Tibial artery (tissue), 4 donors: ENCODE data around the gene SLC1A7.

Source experiments
- DNase-seq, 2 donors: peaks; one replicate each; pipeline ENCODE4 v3.0.0-alpha.2; 2019
- H3K27ac ChIP-seq, 2 donors: fragments of 200-600 bp; sonication (generic) in 1 of 2; 1 replicate in 1 of 2; 2 replicates in 1 of 2; pipeline ENCODE4 v1.5.1; 2018 to 2019; ENCODE audit warnings: mild to moderate bottlenecking in 1 of 2
- H3K27me3 ChIP-seq, 2 donors: fragments of 200-600 bp; sonication (generic) in 1 of 2; one replicate each; pipeline versions ENCODE4 v1.5.1 to v1.6.0; 2016 to 2019
- H3K36me3 ChIP-seq, 3 donors: fragments of 200-600 bp; sonication (generic) in 2 of 3; one replicate each; pipeline ENCODE4 v1.5.1; 2016 to 2019; ENCODE audit warnings: mild to moderate bottlenecking in 2 of 3
- H3K4me1 ChIP-seq, 4 donors: fragments of 200-600 bp; sonication (generic) in 2 of 4; 1 replicate in 3 of 4; 2 replicates in 1 of 4; pipeline ENCODE4 v1.5.1; 2016 to 2019
- H3K4me3 ChIP-seq, 2 donors: fragments of 200-600 bp; sonication (generic) in 1 of 2; 1 replicate in 1 of 2; 2 replicates in 1 of 2; pipeline ENCODE4 v1.5.1; 2018 to 2019; ENCODE audit warnings: mild to moderate bottlenecking in 2 of 2
- H3K9me3 ChIP-seq, 3 donors: fragments of 200-600 bp; sonication (generic) in 1 of 3; one replicate each; pipeline ENCODE4 v1.5.1; 2016 to 2019
- intact Hi-C: fragments of 100-400 bp; cut with DNase I; formaldehyde crosslinking; loops from one replicate; pipeline ENCODE4 v1.15.0; 2023; ENCODE audit warnings: low total_unique reads
- TF ChIP-seq, protein P1 (sequence below), 2 experiments: fragments of 200-600 bp in 1 of 2; fragments of 450-650 bp in 1 of 2; IDR thresholded peaks; one replicate each; pipeline ENCODE4 v1.5.1; 2017 to 2019; ENCODE audit warnings: antibody characterized with exemption in 2 of 2, mild to moderate bottlenecking in 1 of 2, moderate library complexity in 1 of 2

The SLC1A7 gene

DNA sequence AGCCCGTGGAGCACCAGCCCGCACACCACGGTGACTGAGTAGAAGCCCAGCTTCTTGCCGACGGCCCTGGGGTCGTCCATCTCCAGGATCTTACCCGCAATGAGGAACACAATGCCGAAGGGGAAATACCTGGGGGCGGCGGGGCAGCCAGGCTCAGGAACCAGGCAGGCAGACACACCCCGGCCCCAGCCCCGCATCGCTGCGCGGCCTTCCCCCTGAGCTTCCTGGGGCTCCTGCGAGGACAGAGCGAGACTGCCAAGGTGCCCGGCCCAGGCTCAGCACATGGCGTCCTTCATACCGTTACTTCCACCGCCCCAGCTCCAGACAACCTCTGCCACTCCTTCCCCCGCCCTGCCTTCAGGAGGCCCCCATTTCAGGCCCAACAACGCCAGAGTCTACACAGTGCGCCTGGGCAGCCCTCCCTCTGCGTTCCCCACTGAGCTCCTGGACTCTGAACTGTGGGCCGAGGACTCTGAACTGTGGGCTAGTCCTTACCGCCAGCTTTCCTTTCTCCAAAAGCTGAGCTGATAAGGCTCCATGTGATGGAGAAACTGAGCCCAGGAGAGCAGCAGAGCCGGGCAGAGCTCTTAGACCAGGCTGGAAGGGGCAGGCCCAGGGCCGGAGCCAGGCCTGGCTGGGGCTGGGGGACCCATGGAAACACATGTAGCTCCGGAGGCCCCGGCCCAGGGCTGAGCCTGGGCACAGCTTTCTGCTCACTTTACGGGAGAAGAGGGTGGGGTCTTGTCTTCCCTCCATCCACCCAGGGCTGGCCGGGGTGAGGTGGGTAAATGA lies 49.6 kb downstream of the SLC1A7 start:
- Histone ChIP-seq H3K4me3 (no peak overlapping the region), H3K4me1 (peaks cover 0 to 18% (median 4%) of the 10 kb centered on the region in 4 donors), H3K27me3 (no peaks in the 10 kb centered on the region), H3K27ac (no peak overlapping the region), H3K9me3 (no peaks in the 10 kb centered on the region), H3K36me3 (no peaks in the 10 kb centered on the region)
- intact Hi-C loops = no loop called here
- TF ChIP-seq, protein P1, sequence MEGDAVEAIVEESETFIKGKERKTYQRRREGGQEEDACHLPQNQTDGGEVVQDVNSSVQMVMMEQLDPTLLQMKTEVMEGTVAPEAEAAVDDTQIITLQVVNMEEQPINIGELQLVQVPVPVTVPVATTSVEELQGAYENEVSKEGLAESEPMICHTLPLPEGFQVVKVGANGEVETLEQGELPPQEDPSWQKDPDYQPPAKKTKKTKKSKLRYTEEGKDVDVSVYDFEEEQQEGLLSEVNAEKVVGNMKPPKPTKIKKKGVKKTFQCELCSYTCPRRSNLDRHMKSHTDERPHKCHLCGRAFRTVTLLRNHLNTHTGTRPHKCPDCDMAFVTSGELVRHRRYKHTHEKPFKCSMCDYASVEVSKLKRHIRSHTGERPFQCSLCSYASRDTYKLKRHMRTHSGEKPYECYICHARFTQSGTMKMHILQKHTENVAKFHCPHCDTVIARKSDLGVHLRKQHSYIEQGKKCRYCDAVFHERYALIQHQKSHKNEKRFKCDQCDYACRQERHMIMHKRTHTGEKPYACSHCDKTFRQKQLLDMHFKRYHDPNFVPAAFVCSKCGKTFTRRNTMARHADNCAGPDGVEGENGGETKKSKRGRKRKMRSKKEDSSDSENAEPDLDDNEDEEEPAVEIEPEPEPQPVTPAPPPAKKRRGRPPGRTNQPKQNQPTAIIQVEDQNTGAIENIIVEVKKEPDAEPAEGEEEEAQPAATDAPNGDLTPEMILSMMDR (IDR thresholded peaks at IDR 0.05) = no peak
- no peak for DNase-seq

DNA sequence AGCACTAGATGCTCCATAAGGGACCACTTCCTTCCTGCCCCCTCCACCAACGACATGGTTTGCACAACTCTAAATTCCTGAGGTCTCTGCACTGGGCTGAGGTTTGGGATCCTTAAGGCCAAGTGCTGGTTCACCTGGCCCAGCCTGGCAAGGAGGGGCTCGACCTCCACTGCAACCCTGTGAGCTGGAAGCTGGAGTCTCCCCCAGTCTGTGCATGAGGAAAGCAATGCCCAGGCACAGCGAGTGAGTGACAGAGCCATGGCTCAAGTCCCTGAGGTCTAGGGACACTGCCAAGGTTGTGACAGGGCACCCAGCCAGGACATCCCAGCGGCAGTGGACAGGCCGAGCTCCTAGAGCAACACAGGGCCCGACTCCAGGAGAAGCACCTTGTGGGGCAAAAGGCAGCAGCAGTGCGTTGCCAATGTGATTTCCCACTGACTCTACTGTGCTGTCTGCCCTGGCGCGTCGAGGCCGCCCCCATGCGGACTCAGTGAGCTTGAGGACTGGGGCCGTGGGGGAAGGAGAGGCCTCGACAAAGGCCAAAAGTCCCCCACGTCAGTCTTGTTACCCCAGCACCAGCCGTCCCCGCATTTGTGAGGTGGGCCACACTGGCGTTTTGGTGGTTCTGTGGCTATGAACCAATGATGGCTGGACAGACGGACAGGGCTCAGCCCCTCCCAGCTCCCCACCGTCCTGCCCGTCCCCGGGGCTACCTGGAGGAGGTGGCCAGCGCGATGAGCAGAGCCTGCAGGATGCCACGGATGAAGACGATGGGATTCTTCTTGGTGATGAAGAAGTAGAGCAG lies 50.4 kb downstream of the SLC1A7 start:
- no peak overlapping the region for H3K4me3 ChIP-seq
- H3K36me3 ChIP-seq = peaks cover 0 to 3% (median 0%) of the 10 kb centered on the region in 3 donors
- no peak for DNase-seq
- no peak overlapping the region for H3K27ac ChIP-seq
- peaks cover 0 to 18% (median 4%) of the 10 kb centered on the region in 4 donors for H3K4me1 ChIP-seq
- H3K9me3 ChIP-seq = no peaks in the 10 kb centered on the region
- TF ChIP-seq, protein P1 (IDR thresholded peaks at IDR 0.05) = no peak
- H3K27me3 ChIP-seq = no peaks in the 10 kb centered on the region
- intact Hi-C loops = no loop called here

DNA sequence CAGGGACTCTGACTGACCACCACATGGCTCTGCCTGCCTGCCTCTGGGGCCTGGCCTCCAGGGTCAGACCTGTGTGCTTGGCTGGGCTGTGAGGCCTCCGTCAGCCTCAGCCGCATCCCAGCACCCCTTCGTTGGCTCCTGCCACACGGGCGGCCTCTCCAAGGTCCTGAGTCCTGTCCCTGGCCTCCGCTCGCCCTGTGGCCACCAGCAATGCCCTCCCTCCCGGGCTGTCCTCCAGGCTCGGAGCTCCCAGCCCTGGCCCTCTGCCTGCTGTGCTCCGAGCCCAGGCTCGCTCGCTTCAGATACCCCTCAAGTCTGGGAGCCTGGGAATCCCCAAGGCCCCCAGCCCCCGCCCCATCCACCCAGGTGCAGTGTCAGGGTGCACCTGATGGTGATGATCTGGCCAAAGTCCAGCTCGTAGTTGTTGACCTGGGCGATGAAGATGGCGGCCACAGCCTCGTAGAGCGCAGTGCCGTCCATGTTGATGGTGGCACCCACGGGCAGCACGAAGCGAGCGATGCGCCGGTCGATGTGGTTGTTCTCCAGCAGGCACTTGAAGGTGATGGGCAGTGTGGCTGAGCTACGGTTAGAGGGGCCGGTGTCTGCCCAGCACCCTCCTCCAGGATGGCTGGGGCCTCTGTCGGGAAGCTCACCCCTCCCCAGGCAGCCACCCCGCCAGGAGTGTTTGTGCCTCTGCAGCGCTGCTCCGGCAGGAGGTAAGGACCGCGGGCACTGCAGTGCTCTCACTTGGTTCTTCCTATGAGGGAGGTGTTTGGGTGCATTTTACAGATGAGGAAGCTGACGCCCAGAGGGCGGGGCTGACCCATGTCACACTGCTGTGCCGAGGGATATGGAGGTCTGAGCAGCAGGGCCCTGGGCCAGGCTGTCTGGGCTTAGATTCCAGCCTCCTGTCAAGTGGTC lies 52.0 kb downstream of the SLC1A7 start:
- H3K4me3 ChIP-seq = no peak overlapping the region
- H3K4me1 ChIP-seq = peaks cover 0 to 18% (median 4%) of the 10 kb centered on the region in 4 donors
- H3K9me3 ChIP-seq = no peaks in the 10 kb centered on the region
- DNase-seq = no peak
- TF ChIP-seq, protein P1 (IDR thresholded peaks at IDR 0.05) = no peak
- H3K36me3 ChIP-seq = peaks cover 0 to 6% (median 4%) of the 10 kb centered on the region in 3 donors
- intact Hi-C loops = no loop called here
- no peaks in the 10 kb centered on the region for H3K27me3 ChIP-seq
- no peak overlapping the region for H3K27ac ChIP-seq

DNA sequence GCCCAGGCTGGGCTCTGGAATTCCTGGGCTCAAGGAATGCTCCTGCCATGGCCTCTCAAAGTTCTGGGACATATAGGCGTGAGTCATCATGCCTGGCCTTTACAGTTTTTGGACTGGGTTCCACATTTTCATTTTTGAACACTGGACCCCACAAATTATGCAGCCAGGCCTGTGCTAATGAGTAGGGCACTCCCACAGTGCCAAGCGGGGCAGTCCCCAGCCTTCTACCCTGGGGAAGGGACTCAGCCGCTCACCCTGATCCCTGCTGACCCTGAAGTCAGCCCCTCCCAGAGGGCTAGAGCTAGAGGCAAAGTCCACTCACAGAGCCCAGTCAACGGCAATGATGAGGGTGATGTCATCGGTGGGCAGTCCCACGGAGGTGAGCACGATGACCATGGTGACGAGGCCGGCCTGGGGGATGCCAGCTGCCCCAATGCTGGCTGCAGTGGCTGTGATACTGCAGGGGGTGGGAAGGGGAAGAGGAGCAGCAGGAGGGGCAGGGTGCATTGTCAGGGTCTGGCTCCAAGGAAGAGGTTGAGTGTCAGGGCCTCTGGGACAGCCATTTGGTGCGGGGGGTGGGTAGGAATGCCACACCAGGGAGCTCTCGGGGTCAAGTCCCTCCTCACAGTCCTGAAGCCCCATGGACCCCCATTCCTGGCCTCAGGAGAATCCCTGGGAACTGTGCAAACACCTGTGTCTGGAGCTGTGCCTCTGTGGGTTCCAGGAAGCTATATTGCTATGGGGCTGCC lies 52.8 kb downstream of the SLC1A7 start:
- H3K9me3 ChIP-seq = no peaks in the 10 kb centered on the region
- intact Hi-C loops = no loop called here
- no peak overlapping the region for H3K4me3 ChIP-seq

More for the DNA sequence above, 52.8 kb downstream of the SLC1A7 start:
- TF ChIP-seq, protein P1 (IDR thresholded peaks at IDR 0.05) = no peak
- no peaks in the 10 kb centered on the region for H3K27me3 ChIP-seq
- H3K36me3 ChIP-seq = peaks cover 0 to 11% (median 9%) of the 10 kb centered on the region in 3 donors
- peaks cover 0 to 18% (median 4%) of the 10 kb centered on the region in 4 donors for H3K4me1 ChIP-seq
- H3K27ac ChIP-seq = no peak overlapping the region
- DNase-seq = no peak
